Neural progenitor cell (in vitro differentiated cells): ENCODE data around the gene PLIN5. TPM values are rescaled to one million over a fixed set of nuclear protein-coding genes. Genes with fewer than 3 reads are reported as not detected.

Source experiments
- DNase-seq: peaks from one replicate; pipeline ENCODE4 v3.0.0-alpha.2; 2016; ENCODE audit warnings: low spot score
- H2AFZ ChIP-seq: fragments of 200-600 bp; sonication (generic); replicated peaks from 2 replicates; pipeline ENCODE4 v1.6.1; 2016; ENCODE audit warnings: antibody characterized with exemption
- H3F3A ChIP-seq: fragments of 200-600 bp; sonication (generic); 2 replicates; pipeline ENCODE4 v1.6.1; 2016; ENCODE audit warnings: antibody characterized with exemption, low read depth
- H3K27ac ChIP-seq: fragments of 200-600 bp; sonication (generic); 2 replicates; pipeline ENCODE4 v1.5.1; 2016; ENCODE audit warnings: mild to moderate bottlenecking
- H3K27me3 ChIP-seq: fragments of 200-600 bp; sonication (generic); 2 replicates; pipeline ENCODE4 v1.6.1; 2016; ENCODE audit warnings: mild to moderate bottlenecking, moderate library complexity
- H3K36me3 ChIP-seq: fragments of 200-600 bp; sonication (generic); 2 replicates; pipeline ENCODE4 v1.5.1; 2016
- H3K4me1 ChIP-seq: fragments of 200-600 bp; sonication (generic); 2 replicates; pipeline ENCODE4 v1.6.1; 2016; ENCODE audit warnings: mixed run types
- H3K4me2 ChIP-seq: fragments of 200-600 bp; sonication (generic); 2 replicates; pipeline ENCODE4 v1.6.1; 2016
- H3K4me3 ChIP-seq: fragments of 200-600 bp; sonication (generic); 2 replicates; pipeline ENCODE4 v1.5.1; 2016
- H3K79me2 ChIP-seq: fragments of 200-600 bp; sonication (generic); 2 replicates; pipeline ENCODE4 v1.6.1; 2016; ENCODE audit warnings: low read depth
- H3K9ac ChIP-seq: fragments of 200-600 bp; sonication (generic); 2 replicates; pipeline ENCODE4 v1.6.1; 2016
- H3K9me3 ChIP-seq: fragments of 200-600 bp; sonication (generic); 2 replicates; pipeline ENCODE4 v1.5.1; 2016; ENCODE audit warnings: low read depth
- H4K20me1 ChIP-seq: fragments of 200-600 bp; sonication (generic); 2 replicates; pipeline ENCODE4 v1.6.1; 2016; ENCODE audit warnings: low read depth
- H3K27ac Mint-ChIP-seq: 3 replicates; pipeline ENCODE4 v1.8.0; 2021; ENCODE audit warnings: mixed read lengths
- H3K27me3 Mint-ChIP-seq: 2 replicates; pipeline ENCODE4 v1.8.0; 2022; ENCODE audit warnings: low read depth, mild to moderate bottlenecking, inconsistent platforms, moderate library complexity, mixed read lengths; ENCODE audit not compliant: insufficient read depth
- H3K36me3 Mint-ChIP-seq: 3 replicates; pipeline ENCODE4 v1.8.0; 2021; ENCODE audit warnings: mixed read lengths
- H3K4me1 Mint-ChIP-seq: 3 replicates; pipeline ENCODE4 v1.8.0; 2021; ENCODE audit warnings: mixed read lengths
- H3K4me3 Mint-ChIP-seq: 3 replicates; pipeline ENCODE4 v1.8.0; 2021; ENCODE audit warnings: mild to moderate bottlenecking, moderate library complexity, mixed read lengths
- H3K9me3 Mint-ChIP-seq: 3 replicates; pipeline ENCODE4 v1.8.0; 2020; ENCODE audit warnings: mixed read lengths
- CTCF ChIP-seq: fragments of 200-600 bp; sonication (generic); IDR thresholded peaks from 2 replicates; pipeline ENCODE4 v1.5.1; 2017; ENCODE audit warnings: antibody characterized with exemption, mild to moderate bottlenecking
- EZH2 ChIP-seq: fragments of 200-600 bp; sonication (generic); IDR thresholded peaks from 2 replicates; pipeline ENCODE4 v1.6.1; 2017; ENCODE audit warnings: antibody characterized with exemption, mild to moderate bottlenecking, moderate library complexity
- EZH2phosphoT487 ChIP-seq: fragments of 200-600 bp; sonication (generic); IDR thresholded peaks from 2 replicates; pipeline ENCODE4 v1.6.1; 2017; ENCODE audit warnings: antibody characterized with exemption
- total RNA-seq: library from RNA; depleted of rRNA; stranded (reverse); fragments of >200 nt; gene quantifications from 2 replicates; pipeline ENCODE4 v1.2.3, GENCODE V29; 2015; ENCODE audit warnings: low replicate concordance

Gene PLIN5
- total RNA-seq, 1 donor from 2014 or later: 1.2 TPM

- TF ChIP-seq EZH2phosphoT487: no peak
- TF ChIP-seq EZH2: no peak
- no peak for TF ChIP-seq CTCF
- no peaks in the 10 kb centered on the region for H3K9me3 Mint-ChIP-seq
- DNase-seq: no peak
- no peaks in the 10 kb centered on the region for H3K4me1 Mint-ChIP-seq
- peaks cover 10% of the 10 kb centered on the region for H3K4me1 ChIP-seq
- H3K36me3 ChIP-seq: no peaks in the 10 kb centered on the region
- H3K4me2 ChIP-seq: no peak overlapping the region
- no peaks in the 10 kb centered on the region for H3K79me2 ChIP-seq
- H3K27ac Mint-ChIP-seq: peak overlapping the region; percentile 42
- no peak overlapping the region for H3K9ac ChIP-seq
- no peak overlapping the region for H3K27ac ChIP-seq
- H3K9me3 ChIP-seq: no peaks in the 10 kb centered on the region
- no peak overlapping the region for H3K4me3 ChIP-seq
- no peak overlapping the region for H3K4me3 Mint-ChIP-seq
- H3K36me3 Mint-ChIP-seq: peaks cover 9% of the 10 kb centered on the region
- H3K27me3 ChIP-seq: peaks cover 8% of the 10 kb centered on the region
- H2AFZ ChIP-seq: no peak overlapping the region
- peaks cover 13% of the 10 kb centered on the region for H3K27me3 Mint-ChIP-seq
- H3F3A ChIP-seq: no peaks in the 10 kb centered on the region
- peaks cover 22% of the 10 kb centered on the region for H4K20me1 ChIP-seq
Observed at GRCh38 chr19:4507804-4508203, 27.2 kb downstream of the PLIN5 start.

GRCh38 chr19:4507150-4507452 is 27.9 kb downstream of the PLIN5 start:
- no peak overlapping the region for H2AFZ ChIP-seq
- H3K4me3 ChIP-seq: no peak overlapping the region
- no peaks in the 10 kb centered on the region for H3K79me2 ChIP-seq
- peaks cover 3% of the 10 kb centered on the region for H3K27me3 ChIP-seq
- H3K27ac Mint-ChIP-seq: no peak overlapping the region
- no peak overlapping the region for H3K27ac ChIP-seq
- no peaks in the 10 kb centered on the region for H3K4me1 Mint-ChIP-seq
- peaks cover 22% of the 10 kb centered on the region for H4K20me1 ChIP-seq
- peaks cover 11% of the 10 kb centered on the region for H3K4me1 ChIP-seq
- H3K9me3 Mint-ChIP-seq: no peaks in the 10 kb centered on the region
- no peaks in the 10 kb centered on the region for H3K9me3 ChIP-seq
- TF ChIP-seq CTCF: no peak
- TF ChIP-seq EZH2phosphoT487: no peak
- no peak for TF ChIP-seq EZH2
- no peak overlapping the region for H3K4me3 Mint-ChIP-seq
- peaks cover 9% of the 10 kb centered on the region for H3K36me3 Mint-ChIP-seq
- no peaks in the 10 kb centered on the region for H3F3A ChIP-seq
- no peak for DNase-seq
- peaks cover 15% of the 10 kb centered on the region for H3K27me3 Mint-ChIP-seq
- H3K36me3 ChIP-seq: no peaks in the 10 kb centered on the region
- H3K4me2 ChIP-seq: no peak overlapping the region
- H3K9ac ChIP-seq: no peak overlapping the region

- H3K9me3 ChIP-seq: no peaks in the 10 kb centered on the region
- peaks cover 11% of the 10 kb centered on the region for H3K4me1 ChIP-seq
- Mint-ChIP-seq H3K4me3 (peak overlapping the region; percentile 30), H3K27ac (peak overlapping the region; percentile 40), H3K36me3 (peaks cover 9% of the 10 kb centered on the region), H3K27me3 (peaks cover 17% of the 10 kb centered on the region), H3K4me1 (no peaks in the 10 kb centered on the region), H3K9me3 (no peaks in the 10 kb centered on the region)
- peaks cover 22% of the 10 kb centered on the region for H4K20me1 ChIP-seq
- no peak overlapping the region for H3K4me3 ChIP-seq
- TF ChIP-seq CTCF: no peak
- no peak for TF ChIP-seq EZH2phosphoT487
- TF ChIP-seq EZH2: no peak
- H3F3A ChIP-seq: no peaks in the 10 kb centered on the region
- no peak for DNase-seq
- H3K4me2 ChIP-seq: no peak overlapping the region
- H3K9ac ChIP-seq: no peak overlapping the region
- H2AFZ ChIP-seq: no peak overlapping the region
- H3K27me3 ChIP-seq: no peaks in the 10 kb centered on the region
- no peak overlapping the region for H3K27ac ChIP-seq
- H3K79me2 ChIP-seq: no peaks in the 10 kb centered on the region
- H3K36me3 ChIP-seq: no peaks in the 10 kb centered on the region
Observed at GRCh38 chr19:4506449-4507149, 28.4 kb downstream of the PLIN5 start.
